ENCODE measurements around the gene TEDDM1.

Gene TEDDM1

GRCh38 chr1:182392050-182393028 is 8.1 kb downstream of the TEDDM1 start:
- DNase-seq (ENCODE audit: low read depth, low spot score), result no peak
- Histone ChIP-seq H3K27me3 (ENCODE audit: insufficient read depth, insufficient read length) (peaks cover 5% of the 10 kb centered on the region), H3K9ac (ENCODE audit: insufficient read length, low read depth) (peak overlapping the region; percentile 85), H3K36me3 (ENCODE audit: insufficient read depth, insufficient read length, low read length) (peaks cover 34% of the 10 kb centered on the region), H3K4me1 (ENCODE audit: insufficient read depth, insufficient read length) (peaks cover 2% of the 10 kb centered on the region), H3K9me3 (ENCODE audit: insufficient read depth, low read length) (no peaks in the 10 kb centered on the region), H3K4me3 (ENCODE audit: insufficient read length, low read depth) (peak overlapping the region; percentile 54)
- TF ChIP-seq YY1 (IDR thresholded peaks at IDR 0.05; ENCODE audit: insufficient read depth, insufficient read length) (no peak), ZNF274 (IDR thresholded peaks at IDR 0.05; ENCODE audit: low read depth, low read length) (no peak), SUZ12 (IDR thresholded peaks at IDR 0.05; ENCODE audit: extremely low read depth, insufficient read depth, insufficient read length) (no peak)

GRCh38 chr1:182391362-182392049 is 9.0 kb downstream of the TEDDM1 start, which contains the start of gene GLUL:
TSS of gene GLUL (minus strand) at chr1:182391790. CDS start at chr1:182388737, 3,053 bp downstream.
- peaks cover 2% of the 10 kb centered on the region for H3K4me1 ChIP-seq (ENCODE audit: insufficient read depth, insufficient read length)

GRCh38 chr1:182391028-182391361 is 9.5 kb downstream of the TEDDM1 start:
- H3K9ac ChIP-seq (ENCODE audit: insufficient read length, low read depth), result peak overlapping the region; percentile 95
- peaks cover 48% of the 10 kb centered on the region for H3K36me3 ChIP-seq (ENCODE audit: insufficient read depth, insufficient read length, low read length)
- DNase-seq (ENCODE audit: low read depth, low spot score), result no peak
- H3K4me3 ChIP-seq (ENCODE audit: insufficient read length, low read depth), result peak overlapping the region; percentile 85
- no peaks in the 10 kb centered on the region for H3K9me3 ChIP-seq (ENCODE audit: insufficient read depth, low read length)
- TF ChIP-seq SUZ12 (IDR thresholded peaks at IDR 0.05; ENCODE audit: extremely low read depth, insufficient read depth, insufficient read length) (no peak), ZNF274 (IDR thresholded peaks at IDR 0.05; ENCODE audit: low read depth, low read length) (no peak), YY1 (IDR thresholded peaks at IDR 0.05; ENCODE audit: insufficient read depth, insufficient read length) (no peak)
- peaks cover 2% of the 10 kb centered on the region for H3K4me1 ChIP-seq (ENCODE audit: insufficient read depth, insufficient read length)
- H3K27me3 ChIP-seq (ENCODE audit: insufficient read depth, insufficient read length), result peaks cover 5% of the 10 kb centered on the region

More at GRCh38 chr1:182391362-182392049, 9.0 kb downstream of the TEDDM1 start, which contains the start of gene GLUL:
- peak; percentile 97 for DNase-seq (ENCODE audit: low read depth, low spot score)
- H3K9me3 ChIP-seq (ENCODE audit: insufficient read depth, low read length), result no peaks in the 10 kb centered on the region
- H3K36me3 ChIP-seq (ENCODE audit: insufficient read depth, insufficient read length, low read length), result peaks cover 42% of the 10 kb centered on the region
- TF ChIP-seq YY1 (IDR thresholded peaks at IDR 0.05; ENCODE audit: insufficient read depth, insufficient read length), result no peak
- TF ChIP-seq SUZ12 (IDR thresholded peaks at IDR 0.05; ENCODE audit: extremely low read depth, insufficient read depth, insufficient read length), result no peak
- no peak for TF ChIP-seq ZNF274 (IDR thresholded peaks at IDR 0.05; ENCODE audit: low read depth, low read length)
- H3K9ac ChIP-seq (ENCODE audit: insufficient read length, low read depth), result peak within 1 kb of the TSS; percentile 95
- peaks cover 5% of the 10 kb centered on the region for H3K27me3 ChIP-seq (ENCODE audit: insufficient read depth, insufficient read length)
- peak within 1 kb of the TSS; percentile 85 for H3K4me3 ChIP-seq (ENCODE audit: insufficient read length, low read depth)

- H3K9ac ChIP-seq (ENCODE audit: insufficient read length, low read depth), result peak overlapping the region; percentile 95
- TF ChIP-seq ZNF274 (IDR thresholded peaks at IDR 0.05; ENCODE audit: low read depth, low read length) (no peak), SUZ12 (IDR thresholded peaks at IDR 0.05; ENCODE audit: extremely low read depth, insufficient read depth, insufficient read length) (no peak), YY1 (IDR thresholded peaks at IDR 0.05; ENCODE audit: insufficient read depth, insufficient read length) (no peak)
- DNase-seq (ENCODE audit: low read depth, low spot score), result no peak
- H3K4me1 ChIP-seq (ENCODE audit: insufficient read depth, insufficient read length), result peaks cover 2% of the 10 kb centered on the region
- H3K4me3 ChIP-seq (ENCODE audit: insufficient read length, low read depth), result peak overlapping the region; percentile 85
- H3K27me3 ChIP-seq (ENCODE audit: insufficient read depth, insufficient read length), result peaks cover 5% of the 10 kb centered on the region
- H3K9me3 ChIP-seq (ENCODE audit: insufficient read depth, low read length), result no peaks in the 10 kb centered on the region
- peaks cover 61% of the 10 kb centered on the region for H3K36me3 ChIP-seq (ENCODE audit: insufficient read depth, insufficient read length, low read length)
Measured at GRCh38 chr1:182389619-182390047, 10.8 kb downstream of the TEDDM1 start.

GRCh38 chr1:182388392-182389134 is 11.9 kb downstream of the TEDDM1 start:
- Histone ChIP-seq H3K4me3 (ENCODE audit: insufficient read length, low read depth) (peak overlapping the region; percentile 85), H3K36me3 (ENCODE audit: insufficient read depth, insufficient read length, low read length) (peaks cover 72% of the 10 kb centered on the region), H3K4me1 (ENCODE audit: insufficient read depth, insufficient read length) (peaks cover 2% of the 10 kb centered on the region), H3K9ac (ENCODE audit: insufficient read length, low read depth) (peak overlapping the region; percentile 57), H3K9me3 (ENCODE audit: insufficient read depth, low read length) (no peaks in the 10 kb centered on the region), H3K27me3 (ENCODE audit: insufficient read depth, insufficient read length) (no peaks in the 10 kb centered on the region)
- no peak for DNase-seq (ENCODE audit: low read depth, low spot score)
- TF ChIP-seq SUZ12 (IDR thresholded peaks at IDR 0.05; ENCODE audit: extremely low read depth, insufficient read depth, insufficient read length), result no peak
- no peak for TF ChIP-seq ZNF274 (IDR thresholded peaks at IDR 0.05; ENCODE audit: low read depth, low read length)
- TF ChIP-seq YY1 (IDR thresholded peaks at IDR 0.05; ENCODE audit: insufficient read depth, insufficient read length), result no peak

- peaks cover 82% of the 10 kb centered on the region for H3K36me3 ChIP-seq (ENCODE audit: insufficient read depth, insufficient read length, low read length)
- no peak overlapping the region for H3K9ac ChIP-seq (ENCODE audit: insufficient read length, low read depth)
- H3K4me3 ChIP-seq (ENCODE audit: insufficient read length, low read depth), result no peak overlapping the region
- no peaks in the 10 kb centered on the region for H3K4me1 ChIP-seq (ENCODE audit: insufficient read depth, insufficient read length)
- H3K9me3 ChIP-seq (ENCODE audit: insufficient read depth, low read length), result no peaks in the 10 kb centered on the region
- no peak for DNase-seq (ENCODE audit: low read depth, low spot score)
- H3K27me3 ChIP-seq (ENCODE audit: insufficient read depth, insufficient read length), result no peaks in the 10 kb centered on the region
- TF ChIP-seq ZNF274 (IDR thresholded peaks at IDR 0.05; ENCODE audit: low read depth, low read length) (no peak), SUZ12 (IDR thresholded peaks at IDR 0.05; ENCODE audit: extremely low read depth, insufficient read depth, insufficient read length) (no peak), YY1 (IDR thresholded peaks at IDR 0.05; ENCODE audit: insufficient read depth, insufficient read length) (no peak)
Measured at GRCh38 chr1:182387566-182387965, 12.9 kb downstream of the TEDDM1 start.
